ENCODE results near the gene FIP1L1.
"Not testable (repeated sequence)": the region's sequence is repeated elsewhere in the genome, so short reads cannot be mapped to it uniquely, and the experiment has no call there.

The FIP1L1 gene

DNA sequence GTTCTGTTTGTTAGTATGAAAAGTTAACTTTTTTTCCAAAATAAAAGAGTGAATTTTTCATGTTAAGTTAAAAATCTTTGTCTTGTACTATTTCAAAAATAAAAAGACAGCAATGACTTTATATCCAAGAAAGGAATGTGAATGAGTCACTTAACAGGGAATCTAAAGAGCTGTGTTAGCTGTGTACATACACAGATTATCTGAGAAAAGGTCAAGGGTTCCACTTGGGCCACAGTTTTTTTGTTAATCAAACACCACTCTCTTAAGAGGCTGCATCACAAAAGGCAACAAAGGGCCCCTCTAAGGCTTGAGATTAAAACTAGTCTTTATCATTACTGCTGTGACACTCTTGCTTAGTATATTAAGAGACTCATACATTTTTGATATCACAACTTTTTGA lies 82.1 kb downstream of the FIP1L1 start:
- DNase-seq (ENCODE audit: low spot score): no peak
- TF ChIP-seq, protein P1, sequence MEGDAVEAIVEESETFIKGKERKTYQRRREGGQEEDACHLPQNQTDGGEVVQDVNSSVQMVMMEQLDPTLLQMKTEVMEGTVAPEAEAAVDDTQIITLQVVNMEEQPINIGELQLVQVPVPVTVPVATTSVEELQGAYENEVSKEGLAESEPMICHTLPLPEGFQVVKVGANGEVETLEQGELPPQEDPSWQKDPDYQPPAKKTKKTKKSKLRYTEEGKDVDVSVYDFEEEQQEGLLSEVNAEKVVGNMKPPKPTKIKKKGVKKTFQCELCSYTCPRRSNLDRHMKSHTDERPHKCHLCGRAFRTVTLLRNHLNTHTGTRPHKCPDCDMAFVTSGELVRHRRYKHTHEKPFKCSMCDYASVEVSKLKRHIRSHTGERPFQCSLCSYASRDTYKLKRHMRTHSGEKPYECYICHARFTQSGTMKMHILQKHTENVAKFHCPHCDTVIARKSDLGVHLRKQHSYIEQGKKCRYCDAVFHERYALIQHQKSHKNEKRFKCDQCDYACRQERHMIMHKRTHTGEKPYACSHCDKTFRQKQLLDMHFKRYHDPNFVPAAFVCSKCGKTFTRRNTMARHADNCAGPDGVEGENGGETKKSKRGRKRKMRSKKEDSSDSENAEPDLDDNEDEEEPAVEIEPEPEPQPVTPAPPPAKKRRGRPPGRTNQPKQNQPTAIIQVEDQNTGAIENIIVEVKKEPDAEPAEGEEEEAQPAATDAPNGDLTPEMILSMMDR (IDR thresholded peaks at IDR 0.05; ENCODE audit: extremely low read depth, missing control alignments): no peak

DNA sequence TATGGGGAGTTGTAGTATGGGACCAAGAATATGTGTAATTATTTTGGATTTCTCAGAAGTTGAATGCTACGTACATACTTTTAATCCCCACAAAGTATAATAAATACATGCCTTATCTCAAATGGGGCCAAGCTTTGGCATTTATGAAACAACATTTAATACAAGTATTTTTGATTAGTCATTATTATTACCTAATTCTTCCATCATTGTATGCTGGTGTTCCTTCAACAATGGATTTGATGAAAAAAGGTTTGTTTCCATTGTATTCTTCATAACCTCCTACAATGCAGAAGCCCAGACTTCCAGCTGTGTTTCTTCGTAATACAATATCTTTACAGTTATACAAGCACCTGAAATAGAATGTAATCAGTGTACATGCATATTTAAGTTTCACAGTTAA lies 83.8 kb downstream of the FIP1L1 start:
- TF ChIP-seq, protein P1 (IDR thresholded peaks at IDR 0.05; ENCODE audit: extremely low read depth, missing control alignments): no peak
- DNase-seq (ENCODE audit: low spot score): no peak

DNA sequence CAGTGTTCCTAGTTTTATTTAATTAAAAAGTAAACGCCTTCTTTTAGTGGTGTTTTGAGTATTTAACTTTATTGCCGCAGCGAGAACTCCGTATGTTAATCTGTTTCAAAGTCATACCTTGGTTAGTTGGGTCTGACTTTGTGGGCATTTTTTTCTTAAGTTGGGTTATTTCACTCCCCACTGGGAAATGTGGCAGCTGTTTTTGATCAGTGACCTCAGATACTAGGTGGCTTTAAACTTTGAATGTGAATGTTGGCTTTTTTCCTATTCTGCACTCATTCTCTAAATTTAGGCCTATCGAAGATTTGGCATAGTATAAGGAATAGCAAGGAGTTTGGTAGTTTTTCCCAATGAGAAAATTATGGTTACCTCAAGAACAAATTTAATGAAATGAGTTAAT lies 85.9 kb downstream of the FIP1L1 start:
- DNase-seq (ENCODE audit: low spot score): no peak
- TF ChIP-seq, protein P1 (IDR thresholded peaks at IDR 0.05; ENCODE audit: extremely low read depth, missing control alignments): no peak

DNA sequence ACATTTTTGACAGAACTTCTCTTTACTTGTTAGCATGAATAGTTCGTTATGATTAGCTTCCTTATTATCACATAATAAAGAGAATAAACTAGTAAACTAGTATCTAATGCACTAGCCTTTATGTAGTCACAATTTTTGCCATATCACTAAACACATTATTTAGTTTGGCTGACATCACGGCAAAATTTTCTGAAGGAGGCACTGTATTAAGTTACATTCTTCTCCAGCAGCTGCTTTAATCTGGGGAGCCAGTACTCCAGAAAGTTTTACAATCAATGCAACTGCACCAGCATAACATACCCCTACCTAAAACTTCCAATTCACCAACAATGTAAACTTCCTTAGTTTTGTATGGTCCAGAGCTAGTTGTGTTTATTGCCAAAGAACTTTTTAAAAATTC lies 87.8 kb downstream of the FIP1L1 start:
- no peak for DNase-seq (ENCODE audit: low spot score)

DNA sequence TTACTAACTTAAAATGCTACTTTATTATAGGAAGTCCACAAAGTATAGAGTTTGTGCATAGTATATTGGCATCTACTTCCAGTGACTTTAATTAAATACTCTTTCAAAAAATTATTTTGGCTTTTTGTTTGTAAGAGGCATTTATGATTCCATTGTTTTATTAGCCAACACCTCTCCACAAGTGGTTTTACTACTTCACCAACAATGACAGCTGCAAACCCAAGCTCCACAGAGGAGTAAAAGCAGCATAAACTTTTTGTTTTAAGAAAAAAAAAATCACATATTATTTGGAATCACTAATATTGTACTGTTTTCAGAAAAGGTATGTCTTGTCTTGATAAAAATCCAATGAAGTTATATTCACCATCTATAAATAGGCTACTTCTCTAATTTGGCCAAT lies 88.5 kb downstream of the FIP1L1 start:
- no peak for DNase-seq (ENCODE audit: low spot score)
- TF ChIP-seq, protein P1 (IDR thresholded peaks at IDR 0.05; ENCODE audit: extremely low read depth, missing control alignments): no peak

More for the DNA sequence above, 87.8 kb downstream of the FIP1L1 start:
- TF ChIP-seq, protein P1 (IDR thresholded peaks at IDR 0.05; ENCODE audit: extremely low read depth, missing control alignments): no peak

DNA sequence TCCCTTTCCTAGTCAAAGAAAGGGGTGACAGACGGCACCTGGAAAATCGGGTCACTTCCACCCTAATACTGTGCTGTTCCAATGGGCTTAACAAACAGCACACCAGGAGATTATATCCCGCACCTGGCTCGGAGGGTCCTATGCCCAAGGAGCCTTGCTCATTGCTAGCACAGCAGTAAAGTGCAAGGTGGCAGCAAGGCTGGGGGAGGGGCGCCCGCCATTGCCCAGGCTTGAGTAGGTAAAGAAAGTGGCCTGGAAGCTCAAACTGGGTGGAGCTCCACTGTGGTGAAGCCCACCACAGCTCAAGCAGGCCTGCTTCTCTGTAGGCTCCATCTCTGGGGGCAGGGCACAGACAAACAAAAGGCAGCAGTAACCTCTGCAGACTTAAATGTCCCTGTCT lies 89.1 kb downstream of the FIP1L1 start:
- DNase-seq (ENCODE audit: low spot score): not testable (repeated sequence)

DNA sequence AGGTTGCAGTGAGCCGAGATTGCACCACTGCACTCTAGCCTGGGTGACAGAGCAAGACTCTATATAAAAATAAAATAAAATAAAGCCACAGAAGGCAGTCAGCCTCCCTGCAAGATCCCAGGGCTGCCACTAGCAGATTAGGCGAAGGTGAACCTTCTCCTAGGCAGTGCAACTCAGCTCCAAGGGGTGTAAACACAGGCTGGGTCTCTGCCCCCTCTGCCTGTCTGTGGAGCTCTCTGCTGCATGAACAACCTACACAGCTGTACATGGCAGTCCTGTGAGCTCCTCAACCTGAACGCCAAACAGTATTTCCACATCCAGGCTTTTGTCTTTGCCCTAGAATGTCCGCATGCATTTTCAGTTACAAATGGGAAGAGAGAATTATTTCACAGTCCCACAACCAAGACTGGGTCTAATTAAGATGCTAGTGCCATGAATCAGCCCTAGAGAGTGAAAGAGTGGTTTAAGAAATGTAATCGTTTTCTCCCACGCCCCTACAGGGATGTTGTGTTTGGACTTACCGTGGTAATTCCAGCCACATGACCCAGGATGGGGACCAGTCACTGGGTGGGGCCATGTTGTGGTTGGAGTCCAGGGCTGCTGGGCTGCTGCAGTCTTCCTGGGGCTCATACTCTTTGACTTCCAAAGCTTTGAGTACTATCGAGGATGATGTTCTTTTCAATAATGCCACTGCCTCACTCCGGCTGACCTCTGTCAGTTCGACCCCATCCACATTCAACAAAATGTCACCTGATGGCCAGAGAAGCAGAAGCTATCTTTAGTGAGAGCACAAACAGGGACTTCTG lies 99.0 kb downstream of the FIP1L1 start:
- TF ChIP-seq, protein P1 (IDR thresholded peaks at IDR 0.05; ENCODE audit: extremely low read depth, missing control alignments): no peak
- no peak for DNase-seq (ENCODE audit: low spot score)

DNA sequence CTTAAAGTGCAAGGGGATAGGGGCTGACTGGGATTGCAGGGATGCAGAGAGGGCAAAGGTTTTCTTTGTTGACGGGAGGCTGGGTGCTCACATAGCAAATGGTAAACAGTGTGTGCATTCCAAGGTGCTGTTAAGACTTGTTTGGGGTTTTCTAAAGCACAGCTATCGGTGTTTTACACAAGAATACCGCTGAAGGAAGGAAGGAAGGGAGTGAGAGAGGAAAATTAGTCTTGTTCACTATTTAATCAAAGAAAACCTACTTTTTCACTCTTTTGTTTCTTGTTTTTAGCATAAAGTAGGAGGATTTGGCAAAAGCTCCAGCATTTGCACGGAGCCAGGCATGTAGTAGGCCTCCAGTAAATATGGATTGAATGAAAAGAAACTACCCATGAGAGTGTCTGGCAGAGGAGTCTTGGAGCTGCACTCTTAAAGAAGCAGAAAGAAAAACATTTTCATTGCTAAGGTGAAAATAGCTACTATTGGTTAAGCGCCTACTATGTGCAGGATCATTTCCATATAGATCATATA lies 99.7 kb downstream of the FIP1L1 start:
- TF ChIP-seq, protein P1 (IDR thresholded peaks at IDR 0.05; ENCODE audit: extremely low read depth, missing control alignments): no peak
- no peak for DNase-seq (ENCODE audit: low spot score)

All from GM20000 (cell line).